GM19025 (cell line): ENCODE data around the gene MKLN1.
"Not testable (repeated sequence)": the region's sequence is repeated elsewhere in the genome, so short reads cannot be mapped to it uniquely, and the experiment has no call there.

Source experiments
- ATAC-seq: cut with Tn5 transposase; IDR thresholded peaks from one replicate; pipeline ENCODE4 v1.9.1; 2021; ENCODE audit warnings: mild to moderate bottlenecking, low read depth, moderate library complexity; ENCODE audit not compliant: unreplicated experiment

The MKLN1 gene

GRCh38 chr7:131495669-131496498 is 168.2 kb downstream of the MKLN1 start:
- no peak for ATAC-seq

GRCh38 chr7:131497454-131497853 is 169.8 kb downstream of the MKLN1 start:
- no peak for ATAC-seq

- no peak for ATAC-seq
Observed at GRCh38 chr7:131498237-131498885, 170.7 kb downstream of the MKLN1 start.

GRCh38 chr7:131499801-131500200 is 172.1 kb downstream of the MKLN1 start:
- no peak for ATAC-seq

- no peak for ATAC-seq
Observed at GRCh38 chr7:131500357-131500756, 172.7 kb downstream of the MKLN1 start.

GRCh38 chr7:131501422-131501821 is 173.7 kb downstream of the MKLN1 start:
- peak; percentile 78 for ATAC-seq

- ATAC-seq = no peak
Observed at GRCh38 chr7:131501930-131502685, 174.4 kb downstream of the MKLN1 start.

- ATAC-seq = no peak
Observed at GRCh38 chr7:131502810-131503508, 175.3 kb downstream of the MKLN1 start.

GRCh38 chr7:131503639-131504038 is 176.0 kb downstream of the MKLN1 start:
- ATAC-seq = no peak

- no peak for ATAC-seq
Observed at GRCh38 chr7:131504157-131504899, 176.7 kb downstream of the MKLN1 start.

- not testable (repeated sequence) for ATAC-seq
Observed at GRCh38 chr7:131505037-131505620, 177.5 kb downstream of the MKLN1 start.

GRCh38 chr7:131505636-131506557 is 178.2 kb downstream of the MKLN1 start:
- ATAC-seq = no peak

GRCh38 chr7:131506597-131506996 is 178.9 kb downstream of the MKLN1 start:
- ATAC-seq = no peak

- ATAC-seq = peak; percentile 65
Observed at GRCh38 chr7:131507592-131508331, 180.1 kb downstream of the MKLN1 start.

GRCh38 chr7:131508754-131509486 is 181.2 kb downstream of the MKLN1 start:
- no peak for ATAC-seq

- no peak for ATAC-seq
Observed at GRCh38 chr7:131509781-131510180, 182.1 kb downstream of the MKLN1 start.

GRCh38 chr7:131511071-131511470 is 183.4 kb downstream of the MKLN1 start:
- no peak for ATAC-seq
